ENCODE data around the gene MRPL54.
"Not testable (repeated sequence)": the region's sequence is repeated elsewhere in the genome, so short reads cannot be mapped to it uniquely, and the experiment has no call there.

Gene MRPL54

DNA sequence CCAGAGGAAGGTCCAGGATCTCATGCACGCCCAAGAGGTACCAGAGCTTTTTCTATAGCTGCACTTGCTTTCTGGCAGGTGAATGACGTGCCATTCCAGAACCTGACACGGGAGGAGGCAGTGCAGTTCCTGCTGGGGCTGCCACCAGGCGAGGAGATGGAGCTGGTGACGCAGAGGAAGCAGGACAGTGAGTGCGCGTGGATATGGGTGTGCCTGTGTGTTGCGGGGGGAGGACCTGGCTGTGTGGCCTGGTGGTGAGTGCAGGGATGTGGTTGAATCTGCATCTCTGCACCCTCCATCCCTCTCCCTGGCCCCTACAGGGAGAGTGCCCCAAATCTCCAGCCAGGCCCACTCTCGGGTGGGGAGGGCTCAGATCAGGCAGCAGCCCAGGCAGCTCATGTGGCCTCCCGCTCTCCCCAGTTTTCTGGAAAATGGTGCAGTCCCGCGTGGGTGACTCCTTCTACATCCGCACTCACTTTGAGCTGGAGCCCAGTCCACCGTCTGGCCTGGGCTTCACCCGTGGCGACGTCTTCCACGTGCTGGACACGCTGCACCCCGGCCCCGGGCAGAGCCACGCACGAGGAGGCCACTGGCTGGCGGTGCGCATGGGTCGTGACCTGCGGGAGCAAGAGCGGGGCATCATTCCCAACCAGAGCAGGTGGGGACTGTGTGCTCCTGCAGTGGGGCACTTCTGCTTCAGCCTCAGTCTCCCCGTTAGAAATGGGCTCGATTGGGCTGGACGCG is 23.8 kb upstream of the MRPL54 start:
- no peak for DNase-seq

DNA sequence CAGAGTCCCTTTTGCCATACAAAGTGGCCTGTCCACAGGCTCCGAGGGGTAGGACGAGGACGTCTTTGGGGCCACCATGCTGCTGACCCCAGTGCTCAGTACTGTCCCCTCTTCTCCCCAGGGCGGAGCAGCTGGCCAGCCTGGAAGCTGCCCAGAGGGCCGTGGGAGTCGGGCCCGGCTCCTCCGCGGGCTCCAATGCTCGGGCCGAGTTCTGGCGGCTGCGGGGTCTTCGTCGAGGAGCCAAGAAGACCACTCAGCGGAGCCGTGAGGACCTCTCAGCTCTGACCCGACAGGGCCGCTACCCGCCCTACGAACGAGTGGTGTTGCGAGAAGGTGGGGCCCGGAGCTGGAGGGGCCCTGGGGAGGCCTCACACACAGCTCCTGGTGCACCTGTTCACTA is 22.1 kb upstream of the MRPL54 start:
- no peak for DNase-seq

DNA sequence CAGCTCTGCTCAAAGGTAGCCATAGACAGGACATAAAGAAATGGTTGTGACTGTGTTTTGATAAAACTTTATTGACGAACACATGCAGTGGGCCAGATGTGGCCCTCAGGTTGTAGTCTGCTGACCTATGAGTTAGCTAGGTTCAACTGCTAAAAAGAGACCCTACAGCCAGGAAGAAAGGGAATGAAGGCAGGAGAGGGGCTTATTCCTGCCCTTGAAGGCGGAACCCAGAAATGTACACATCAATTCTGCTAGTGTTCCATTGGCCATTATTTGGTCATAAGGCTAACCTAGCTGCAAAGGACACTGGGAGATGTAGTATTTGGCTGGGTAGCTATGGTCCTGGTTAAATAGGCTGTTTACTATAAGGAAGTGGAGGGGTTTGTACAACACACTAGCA is 19.0 kb upstream of the MRPL54 start:
- no peak for DNase-seq

- no peak for DNase-seq
Measured at GRCh38 chr19:3745363-3746045, 17.0 kb upstream of the MRPL54 start.

DNA sequence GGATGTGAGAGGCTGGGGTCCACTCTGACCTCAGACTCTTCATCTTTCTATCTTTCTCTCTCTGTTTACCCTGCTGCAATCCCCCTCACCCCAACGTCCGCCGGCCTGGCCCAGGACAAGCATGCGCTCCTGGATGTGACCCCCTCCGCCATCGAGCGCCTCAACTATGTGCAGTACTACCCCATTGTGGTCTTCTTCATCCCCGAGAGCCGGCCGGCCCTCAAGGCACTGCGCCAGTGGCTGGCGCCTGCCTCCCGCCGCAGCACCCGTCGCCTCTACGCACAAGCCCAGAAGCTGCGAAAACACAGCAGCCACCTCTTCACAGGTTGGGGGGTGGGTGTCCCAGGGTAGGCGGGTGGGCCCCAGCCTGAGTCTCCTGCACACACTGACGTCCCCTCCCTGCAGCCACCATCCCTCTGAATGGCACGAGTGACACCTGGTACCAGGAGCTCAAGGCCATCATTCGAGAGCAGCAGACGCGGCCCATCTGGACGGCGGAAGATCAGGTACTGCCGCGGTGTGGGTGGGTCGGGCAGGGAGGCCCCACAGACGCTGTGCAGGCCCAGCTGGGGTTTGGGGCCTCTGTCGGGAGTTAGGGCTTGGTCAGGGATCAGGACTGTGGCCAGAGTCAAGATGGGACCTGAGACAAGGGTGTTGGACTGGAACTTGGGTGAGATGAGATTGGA is 16.0 kb upstream of the MRPL54 start:
- no peak for DNase-seq

- no peak for DNase-seq
Measured at GRCh38 chr19:3748965-3749364, 13.5 kb upstream of the MRPL54 start.

DNA sequence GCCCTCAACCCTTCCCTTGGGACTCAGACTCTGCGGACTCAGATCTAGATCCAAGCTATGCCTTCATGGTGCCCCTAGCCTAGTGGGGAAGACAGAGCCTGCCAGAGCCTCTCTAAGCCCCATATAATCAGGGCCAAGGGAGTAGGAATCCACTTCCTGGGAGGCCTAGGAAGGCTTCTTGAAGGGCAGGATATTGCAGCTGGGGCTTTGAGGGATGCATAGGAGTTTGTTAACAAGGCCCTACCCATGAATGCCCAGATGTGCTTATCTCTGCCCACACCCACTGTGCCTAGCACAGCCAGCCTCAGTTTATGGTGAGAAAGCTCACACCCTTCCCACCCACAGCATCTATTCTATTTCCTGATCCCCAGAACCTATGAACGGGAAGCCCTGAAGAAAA is 12.3 kb upstream of the MRPL54 start:
- no peak for DNase-seq

GRCh38 chr19:3751236-3751635 is 11.2 kb upstream of the MRPL54 start:
- no peak for DNase-seq

GRCh38 chr19:3752492-3752891 is 10.0 kb upstream of the MRPL54 start:
- DNase-seq, result no peak

GRCh38 chr19:3753631-3754410 is 8.7 kb upstream of the MRPL54 start:
- no peak for DNase-seq

GRCh38 chr19:3757705-3758104 is 4.8 kb upstream of the MRPL54 start:
- DNase-seq, result not testable (repeated sequence)

DNA sequence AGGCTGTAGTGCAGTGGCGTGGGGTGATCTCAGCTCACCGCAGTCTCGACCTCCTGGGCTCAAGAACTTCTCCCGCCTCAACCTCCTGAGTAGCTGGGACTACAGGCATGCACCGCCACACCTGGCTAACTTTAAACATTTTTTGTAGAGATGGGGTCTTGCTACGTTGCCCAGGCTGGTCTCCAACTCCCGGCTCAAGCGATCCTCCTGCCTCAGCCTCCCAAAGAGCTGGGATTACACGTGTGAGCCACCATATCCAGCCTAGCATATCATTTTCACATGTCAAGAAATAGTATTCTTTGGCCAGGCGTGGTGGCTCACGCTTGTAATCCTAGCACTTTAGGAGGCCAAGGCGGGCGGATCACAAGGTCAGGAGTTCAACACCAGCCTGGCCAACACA is 4.2 kb upstream of the MRPL54 start:
- not testable (repeated sequence) for DNase-seq

DNA sequence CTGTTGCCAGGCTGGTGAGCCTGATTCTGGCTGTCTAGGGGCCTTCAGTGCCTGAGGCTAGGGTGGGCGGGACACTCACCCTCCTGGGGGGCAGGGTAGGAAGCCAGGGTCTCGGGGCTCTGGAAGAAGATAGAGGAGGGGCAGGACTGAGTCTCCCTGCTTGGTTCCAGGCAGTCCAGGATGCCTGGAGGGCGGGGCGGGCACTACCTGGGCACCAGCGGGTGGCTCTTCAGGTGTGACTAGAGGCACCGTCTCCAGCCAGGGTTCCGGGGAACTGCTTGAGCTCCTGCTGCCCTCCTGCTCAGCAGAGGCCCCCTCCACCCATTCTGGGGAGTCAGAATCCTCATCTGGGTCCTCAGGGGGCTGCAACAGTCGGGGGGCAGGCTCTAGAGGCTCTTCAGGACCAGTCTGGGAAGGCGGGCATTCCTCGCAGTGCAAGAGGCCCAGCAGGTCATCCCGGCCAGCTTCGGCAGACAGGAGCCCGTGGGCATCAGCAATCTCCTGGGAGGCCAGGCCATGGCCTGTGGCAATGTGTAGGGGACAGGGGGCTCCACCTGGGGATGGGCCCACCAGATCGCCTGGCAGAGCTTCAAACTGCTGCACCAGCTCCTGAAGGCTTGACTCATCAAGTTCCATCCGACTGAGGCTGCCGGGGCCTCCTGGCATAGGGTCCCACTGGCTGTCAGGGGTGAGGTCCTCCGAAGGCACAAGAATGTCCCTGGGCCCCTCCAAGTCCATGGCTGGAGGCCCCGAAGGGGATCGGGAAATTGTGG is 2.8 kb upstream of the MRPL54 start:
- DNase-seq, result no peak

DNA sequence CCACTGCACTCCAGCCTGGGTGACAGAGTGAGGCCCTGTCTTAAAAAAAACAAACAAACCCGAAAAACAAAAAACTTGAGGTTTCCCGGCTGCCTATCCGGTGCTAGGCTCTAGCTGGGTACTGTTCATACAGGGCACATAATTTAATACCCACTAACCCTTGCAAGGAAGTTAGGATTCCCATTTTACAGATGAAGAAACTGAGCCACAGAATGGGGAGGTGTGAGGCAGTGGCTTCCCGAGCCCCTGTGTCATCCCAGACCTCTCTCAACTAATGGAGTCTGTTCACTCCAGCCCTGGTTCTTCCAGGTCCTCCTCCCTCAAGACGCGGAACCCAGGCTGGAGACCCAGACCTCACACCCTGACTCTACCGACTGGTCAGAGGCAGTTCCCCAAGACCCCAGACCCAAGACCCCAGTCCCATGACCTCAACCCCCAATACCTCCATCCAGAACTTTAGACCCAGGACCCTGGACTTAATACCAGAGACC is 1.6 kb upstream of the MRPL54 start:
- DNase-seq, result no peak

DNA sequence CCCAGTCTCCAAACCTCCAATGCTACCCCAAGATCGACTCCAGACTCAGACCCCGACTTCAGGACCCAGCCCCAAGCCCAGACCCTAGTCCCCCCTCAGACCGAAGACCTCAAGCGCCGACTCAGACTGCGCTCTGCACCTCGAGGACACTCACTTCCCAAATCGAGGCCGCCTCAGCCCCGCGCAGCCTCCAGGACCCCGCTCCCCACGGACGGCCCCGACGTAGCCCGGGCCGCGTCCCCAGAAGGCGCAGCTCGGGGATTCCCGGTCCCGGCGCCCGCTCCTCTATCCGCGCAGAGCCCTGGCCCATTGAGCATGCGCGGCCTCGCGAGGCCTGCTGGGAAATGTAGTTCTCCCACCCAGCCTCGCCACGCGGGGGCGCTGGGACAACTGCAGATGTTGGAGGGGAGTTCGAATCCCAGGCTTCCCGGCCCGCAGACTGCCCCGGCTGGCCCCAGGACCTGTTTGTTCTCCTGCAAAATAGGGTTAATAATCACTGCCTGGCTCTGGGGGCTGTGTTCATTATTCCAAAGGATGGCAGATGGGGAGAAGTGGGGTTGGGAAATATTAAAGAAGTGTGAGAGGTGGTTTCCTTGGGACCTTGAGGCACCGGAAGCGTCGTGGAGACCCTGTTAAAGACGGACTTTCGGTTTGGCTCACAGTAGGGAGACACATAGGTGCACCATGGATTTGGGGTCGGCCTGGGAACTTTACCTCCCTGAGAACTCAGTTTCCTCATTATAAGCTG is 926 bp upstream of the MRPL54 start, which contains the start of gene APBA3:
APBA3 (minus strand) TSS at position 311 of the 748 bp plus-strand sequence. CDS start 1,428 bp downstream, outside the sequence.
- DNase-seq, result peak; percentile 90

DNA sequence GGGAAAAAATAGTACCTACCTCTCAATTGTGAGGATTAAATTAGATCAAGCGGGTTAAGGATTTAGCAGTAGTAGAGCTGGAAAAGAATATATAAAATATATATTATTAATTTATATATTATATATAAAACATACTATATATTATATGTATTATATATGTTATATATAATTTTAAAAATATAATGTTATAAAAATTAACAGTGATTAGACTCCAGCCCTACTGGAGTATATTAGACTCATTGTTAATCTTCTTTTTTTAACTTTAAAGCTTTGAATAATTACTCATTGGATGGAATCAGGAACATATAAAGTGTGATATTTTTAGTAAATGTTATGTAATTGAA is 380 bp upstream of the MRPL54 start:
- no peak for DNase-seq

- no peak for DNase-seq
Measured at GRCh38 chr19:3765121-3765520, 2.6 kb downstream of the MRPL54 start.

DNA sequence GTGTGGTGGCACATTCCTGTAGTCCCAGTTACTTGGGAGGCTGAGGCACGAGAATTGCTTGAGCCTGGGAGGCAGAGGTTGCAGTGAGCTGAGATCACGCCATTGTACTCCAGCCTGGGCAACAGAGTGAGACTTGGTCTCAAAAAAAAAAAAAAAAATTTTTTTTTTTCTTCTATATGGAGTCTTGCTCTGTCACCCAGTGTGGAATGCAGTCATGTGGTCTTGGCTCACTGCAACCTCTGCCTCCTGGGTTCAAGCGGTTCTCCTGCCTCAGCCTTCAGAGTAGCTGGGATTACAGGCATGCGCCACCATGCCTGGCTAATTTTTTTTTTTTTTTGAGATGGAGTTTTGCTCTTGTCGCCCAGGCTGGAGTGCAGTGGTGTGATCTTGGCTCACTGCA is 3.3 kb downstream of the MRPL54 start:
- not testable (repeated sequence) for DNase-seq

DNA sequence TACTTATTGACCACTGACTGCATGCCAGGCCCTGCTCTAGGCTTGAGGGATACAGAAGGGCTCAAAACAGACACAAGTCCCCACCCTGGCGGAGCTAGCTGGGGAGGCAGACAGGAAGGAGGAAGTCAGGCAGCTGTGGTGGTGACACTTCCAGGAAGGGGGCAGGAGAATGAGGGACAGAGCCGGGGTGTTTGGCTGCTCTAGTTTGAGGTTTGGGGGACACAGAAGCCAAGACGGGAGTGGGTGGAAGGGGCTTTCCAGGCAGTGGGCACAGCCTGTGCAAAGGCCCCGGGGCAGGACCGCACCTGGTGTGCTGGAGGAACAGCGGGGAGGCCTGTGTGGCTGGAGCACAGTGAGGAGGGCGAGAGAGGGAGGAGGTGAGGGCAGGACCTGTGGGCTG is 4.0 kb downstream of the MRPL54 start:
- DNase-seq, result no peak

- DNase-seq, result no peak
Measured at GRCh38 chr19:3767050-3767449, 4.6 kb downstream of the MRPL54 start.
